H1 (cell line): Measurements from ENCODE around the gene PHLDA3. TPM values are rescaled to one million over a fixed set of nuclear protein-coding genes. Genes with fewer than 3 reads are reported as not detected.

ENCODE experiments used
- CHD7 ChIP-seq: fragments of 300-600 bp; sonication (generic); IDR thresholded peaks from 2 replicates; pipeline ENCODE4 v1.7.1; 2012; ENCODE audit warnings: low read length, moderate library complexity, mild to moderate bottlenecking, inconsistent platforms; ENCODE audit not compliant: insufficient replicate concordance
- E2F6 ChIP-seq: IDR thresholded peaks from 2 replicates; pipeline ENCODE4 v1.6.1; 2012; ENCODE audit warnings: inconsistent platforms
- EGR1 ChIP-seq: IDR thresholded peaks from 2 replicates; pipeline ENCODE4 v1.6.1; 2011; ENCODE audit warnings: low read depth, low read length, borderline replicate concordance
- RAD21 ChIP-seq, 2 experiments: IDR thresholded peaks in 1 of 2; conservative IDR thresholded peaks in 1 of 2; 2 replicates each; pipeline ENCODE4 v1.6.1; 2011; ENCODE audit warnings: low read depth in 2 of 2, low read length in 2 of 2, improper control_type of control experiment in 1 of 2, inconsistent platforms in 1 of 2, mild to moderate bottlenecking in 1 of 2, moderate library complexity in 1 of 2
- polyA plus RNA-seq, 7 experiments: library from polyadenylated mRNA; depleted of rRNA in 3 of 7; stranded (reverse) in 5 of 7; unstranded in 2 of 7; fragments of >200 nt in 5 of 7; fragments of 200-250 nt in 2 of 7; gene quantifications; 1 replicate in 5 of 7; 2 replicates in 1 of 7; 4 replicates in 1 of 7; pipeline versions ENCODE4 v1.2.1 to v1.2.3, GENCODE V29; 2011 to 2013; ENCODE audit warnings: missing spikeins in 2 of 7, mixed read lengths in 2 of 7
- total RNA-seq: library from RNA; stranded (reverse); fragmentation: NEBNext Ultra II Directional; extraction: Animal tissue kit (Norgen Biotek cat#: 25700); gene quantifications from 2 replicates; pipeline ENCODE4 v1.2.1, GENCODE V29; 2021

PHLDA3 gene
- total and polyA plus RNA-seq, 2 of the 8 experiments (the other 6 are each of a cell fraction or from before 2014, with no cell fraction given): 25.5 to 27.5 TPM

- TF ChIP-seq CHD7: no peak
- no peak for TF ChIP-seq EGR1
- no peak for TF ChIP-seq E2F6
- TF ChIP-seq RAD21 (IDR thresholded peaks at IDR 0.05 in 1 of 2, conservative IDR thresholded peaks at IDR 0.05 in 1 of 2; ENCODE audit: low read depth in 2 of 2, low read length in 2 of 2): no peak
Observed at GRCh38 chr1:201465698-201466290, 3.2 kb downstream of the PHLDA3 start (continued).
